Renal cortex interstitium (tissue), 11 donors: ENCODE results near the gene H2AZ2. TPM values are rescaled to one million over a fixed set of nuclear protein-coding genes. Genes with fewer than 3 reads are reported as not detected.
A peak's percentile ranks its signal among the peaks of the same experiment; 100 is the strongest.
"Not testable (repeated sequence)": the region's sequence is repeated elsewhere in the genome, so short reads cannot be mapped to it uniquely, and the experiment has no call there.

Experiments
- DNase-seq, 11 donors: peaks; one replicate each; pipeline ENCODE4 v3.0.0-alpha.2; 2013; ENCODE audit warnings: low read depth in 9 of 11, low spot score in 4 of 11; ENCODE audit errors: extremely low read depth in 1 of 11
- polyA plus RNA-seq, 3 donors: library from polyadenylated mRNA; unstranded; fragments of 120-200 nt; gene quantifications; one replicate each; pipeline ENCODE4 v1.2.1, GENCODE V29; 2013; ENCODE audit not compliant: insufficient read length in 3 of 3

H2AZ2 gene
- polyA plus RNA-seq, 3 donors, result 221 to 277 (median 254) TPM

DNA sequence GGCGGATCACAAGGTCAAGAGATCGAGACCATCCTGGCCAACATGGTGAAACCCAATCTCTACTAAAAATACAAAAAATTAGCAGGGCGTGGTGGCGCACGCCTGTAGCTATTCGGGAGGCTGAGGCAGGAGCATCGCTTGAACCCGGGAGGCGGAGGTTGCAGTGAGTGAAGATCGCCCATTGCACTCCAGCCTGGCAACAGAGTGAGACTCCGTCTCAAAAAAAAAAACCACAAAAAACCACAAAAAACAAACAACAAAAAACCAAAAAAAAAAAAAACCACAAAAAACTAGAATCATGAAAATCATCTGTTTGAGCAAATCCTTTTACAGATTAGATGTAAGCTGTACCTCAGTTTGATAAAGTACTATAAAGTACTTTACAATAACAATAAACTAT lies 1.5 kb downstream of the H2AZ2 start:
- DNase-seq, result not testable (repeated sequence)

DNA sequence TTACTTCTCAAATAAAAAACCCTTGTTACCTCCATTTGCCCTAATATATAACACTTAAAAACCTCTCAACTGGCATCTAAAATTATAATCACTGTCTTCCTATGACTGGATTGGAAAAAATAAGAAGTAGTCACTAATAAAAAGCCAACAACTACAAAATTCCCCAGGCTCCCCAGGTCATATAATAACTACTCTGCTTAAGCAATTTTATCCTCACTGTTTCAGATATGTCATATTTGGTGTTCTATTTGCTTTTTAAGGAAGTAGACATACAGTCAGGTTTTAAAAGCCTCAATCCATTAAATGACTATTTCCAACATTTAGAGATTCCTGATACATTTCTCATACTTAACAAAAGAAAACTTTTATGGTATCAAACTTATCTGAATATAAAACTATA lies 2.4 kb downstream of the H2AZ2 start:
- DNase-seq, result no peak

DNA sequence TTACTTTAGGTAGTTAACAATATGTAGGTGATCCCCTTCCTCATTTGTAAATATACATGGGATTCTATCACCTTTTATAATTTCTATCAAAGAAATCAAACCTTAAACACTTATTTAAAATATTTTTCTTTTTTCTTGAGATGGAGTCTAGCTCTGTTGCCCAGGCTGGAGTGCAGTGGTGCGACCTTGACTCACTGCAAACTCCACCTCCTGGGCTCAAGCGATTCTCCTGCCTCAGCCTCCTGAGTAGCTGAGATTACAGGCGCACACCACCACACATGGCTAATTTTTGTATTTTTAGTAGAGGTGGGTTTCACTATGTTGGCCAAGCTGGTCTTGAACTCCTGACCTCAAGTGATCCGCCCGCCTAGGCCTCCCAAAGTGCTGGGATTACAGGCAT lies 4.4 kb downstream of the H2AZ2 start:
- DNase-seq, result not testable (repeated sequence)

DNA sequence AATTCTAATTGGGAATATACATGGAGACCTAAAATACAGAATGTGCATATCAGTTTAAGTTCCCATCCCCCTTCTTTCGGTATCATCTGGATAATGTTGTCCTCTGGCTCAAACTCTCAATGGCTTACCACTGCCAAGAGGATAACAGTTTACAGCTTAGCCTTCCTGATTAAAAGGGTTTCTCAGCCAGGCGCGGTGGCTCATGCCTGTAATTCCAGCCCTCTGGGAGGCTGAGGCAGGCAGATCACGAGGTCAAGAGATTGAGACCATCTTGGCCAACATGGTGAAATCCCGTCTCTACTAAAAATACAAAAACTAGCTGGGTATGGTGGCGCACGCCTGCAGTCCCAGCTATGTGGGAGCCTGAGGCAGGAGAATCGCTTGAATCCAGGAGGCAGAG lies 5.2 kb downstream of the H2AZ2 start:
- DNase-seq, result not testable (repeated sequence)

DNA sequence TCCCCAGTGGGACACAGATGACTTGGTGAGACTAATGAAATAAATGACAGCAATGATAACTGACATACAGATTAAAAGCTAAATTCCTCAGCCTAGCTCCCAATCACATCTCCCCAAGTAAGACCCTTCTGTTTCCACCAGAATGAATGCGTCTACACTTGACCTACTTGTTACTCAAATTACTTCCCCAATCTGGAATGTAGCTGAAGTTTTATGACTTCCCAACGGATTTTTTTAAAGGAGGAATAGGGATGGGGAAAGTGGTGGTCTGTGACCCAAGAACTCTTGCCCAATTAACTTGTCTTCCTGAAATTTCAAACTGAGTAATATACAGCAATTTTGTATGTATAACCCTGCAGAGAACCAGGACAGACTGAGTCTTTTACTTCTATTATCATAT lies 9.1 kb downstream of the H2AZ2 start:
- peak in 2 of 11 donors; percentile 14 to 46 for DNase-seq

DNA sequence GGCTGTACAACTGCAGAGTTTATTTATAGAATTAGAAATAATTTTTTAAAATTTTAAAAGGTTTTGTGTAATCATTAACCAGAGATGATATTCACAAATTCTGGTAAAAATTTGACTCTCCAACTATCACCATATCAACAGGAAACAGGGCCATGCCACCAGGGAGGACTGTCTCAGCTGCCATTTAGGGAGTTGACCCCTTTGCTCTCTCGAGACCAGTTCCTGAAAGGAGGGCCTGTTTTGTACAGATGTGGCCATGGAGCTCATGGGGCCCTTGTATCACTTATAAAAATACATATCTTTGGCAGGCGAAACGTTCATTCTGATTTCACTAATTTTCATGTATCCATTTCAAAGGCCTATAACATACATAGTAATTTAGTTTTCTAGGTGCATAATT lies 20.3 kb downstream of the H2AZ2 start:
- no peak for DNase-seq

DNA sequence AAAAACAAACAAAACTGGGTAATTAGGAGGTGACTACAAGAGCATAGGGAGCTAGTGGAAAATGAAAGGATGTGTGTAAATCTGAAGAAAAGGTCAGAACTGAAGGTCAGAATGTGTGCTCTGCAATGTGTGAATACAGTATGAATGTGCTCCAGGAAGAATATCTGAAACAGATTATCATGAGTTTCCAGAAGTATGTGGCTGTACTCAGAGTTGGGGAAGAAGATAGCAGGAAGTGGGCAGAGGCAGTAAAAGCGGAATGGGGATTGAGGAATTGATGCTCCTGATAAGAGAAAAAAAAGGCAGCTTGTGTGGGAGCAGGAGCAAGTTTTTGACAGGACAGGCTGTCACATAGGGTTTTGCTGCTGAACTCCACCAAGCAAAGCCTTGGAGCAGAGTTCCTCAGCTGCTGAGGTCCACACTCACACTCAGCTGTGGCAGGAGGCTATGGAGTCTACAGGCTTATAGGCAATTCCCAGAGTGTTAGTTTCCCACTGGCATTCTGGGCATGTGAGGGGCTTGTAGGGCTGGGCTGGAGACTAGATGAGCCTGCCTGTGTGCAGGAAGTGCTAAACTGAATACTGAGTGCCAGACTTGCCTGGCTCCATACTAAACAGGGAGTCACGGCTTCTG lies 22.9 kb downstream of the H2AZ2 start:
- no peak for DNase-seq

DNA sequence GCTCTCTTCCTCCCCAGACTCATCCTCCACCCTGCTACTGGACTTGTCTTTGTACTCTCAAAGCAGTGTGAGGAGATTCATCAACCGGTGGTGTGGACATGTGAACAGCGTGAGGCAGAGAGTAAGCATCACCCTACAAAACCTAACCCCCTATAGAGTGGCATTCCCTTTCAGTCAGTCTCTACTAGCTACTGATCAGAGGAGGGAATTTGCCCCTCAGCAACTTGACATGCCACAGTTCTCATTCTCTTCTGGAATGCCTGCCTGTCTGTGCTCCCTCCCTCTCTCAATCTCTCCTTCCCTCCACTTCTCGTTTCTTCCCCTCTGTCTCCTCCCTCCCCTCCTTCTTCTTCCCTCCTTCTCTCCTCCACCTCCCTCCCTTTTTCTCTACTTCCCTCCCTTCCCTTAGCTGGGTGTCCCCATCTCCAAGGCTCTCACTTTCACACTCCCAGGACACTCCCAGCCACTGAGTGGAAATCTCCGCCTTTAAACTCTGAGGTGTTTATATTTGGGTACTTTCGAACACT lies 24.6 kb downstream of the H2AZ2 start:
- DNase-seq, result no peak

DNA sequence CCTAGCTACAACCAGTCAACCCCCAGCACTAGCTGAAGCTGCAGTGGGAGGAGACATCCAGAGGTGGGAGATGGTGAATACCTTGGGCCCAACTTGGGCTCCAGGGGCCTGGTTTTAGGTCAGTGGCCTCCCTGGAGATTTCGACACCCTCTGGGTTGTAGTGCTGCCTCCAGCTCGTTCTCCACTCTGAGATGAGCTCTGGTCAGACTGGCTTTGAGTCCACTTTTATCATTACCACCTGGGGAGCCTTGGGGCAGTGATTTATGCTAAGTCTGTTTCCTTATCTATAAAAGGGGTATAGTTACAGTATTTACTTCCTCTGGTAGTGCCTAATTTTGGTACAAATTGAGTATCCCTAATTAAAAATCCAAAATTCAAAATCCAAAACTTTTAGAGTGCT lies 28.6 kb downstream of the H2AZ2 start:
- no peak for DNase-seq

DNA sequence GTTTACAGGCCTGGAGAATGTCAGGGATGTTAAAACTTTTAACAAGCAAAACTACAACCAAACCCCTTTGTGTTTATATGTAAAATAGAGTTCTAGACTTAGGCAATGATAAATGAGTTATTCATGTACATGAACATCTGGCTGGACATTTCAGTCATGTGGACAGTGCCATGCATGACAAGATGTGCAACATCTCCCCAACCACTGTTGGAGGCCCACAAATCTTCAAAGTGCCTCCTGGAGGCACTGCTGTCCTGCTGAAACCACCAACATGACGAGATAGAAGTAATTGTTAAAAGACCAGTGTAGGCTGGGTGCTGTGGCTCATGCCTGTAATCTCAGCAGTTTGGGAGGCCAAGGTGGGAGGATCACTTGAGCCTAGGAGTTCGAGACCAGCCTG lies 33.0 kb downstream of the H2AZ2 start:
- no peak for DNase-seq

DNA sequence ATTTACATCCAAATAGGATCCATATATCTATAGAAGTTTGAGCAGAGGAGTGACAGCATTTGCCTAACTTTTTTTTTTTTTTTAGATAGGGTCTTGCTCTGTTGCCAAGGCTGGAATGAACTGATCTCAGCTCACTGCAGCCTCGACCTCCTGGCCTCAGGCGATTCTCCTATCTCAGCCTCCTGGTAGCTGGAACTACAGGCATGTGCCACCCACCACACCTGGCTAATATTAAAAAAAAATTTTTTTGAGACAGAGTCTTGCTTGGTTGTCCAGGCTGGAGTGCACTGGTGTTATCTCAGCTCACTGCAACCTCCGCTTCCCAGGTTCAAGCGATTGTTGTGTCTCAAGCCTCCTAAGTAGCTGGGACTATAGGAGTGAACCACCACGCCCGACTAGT lies 36.3 kb downstream of the H2AZ2 start:
- no peak for DNase-seq

DNA sequence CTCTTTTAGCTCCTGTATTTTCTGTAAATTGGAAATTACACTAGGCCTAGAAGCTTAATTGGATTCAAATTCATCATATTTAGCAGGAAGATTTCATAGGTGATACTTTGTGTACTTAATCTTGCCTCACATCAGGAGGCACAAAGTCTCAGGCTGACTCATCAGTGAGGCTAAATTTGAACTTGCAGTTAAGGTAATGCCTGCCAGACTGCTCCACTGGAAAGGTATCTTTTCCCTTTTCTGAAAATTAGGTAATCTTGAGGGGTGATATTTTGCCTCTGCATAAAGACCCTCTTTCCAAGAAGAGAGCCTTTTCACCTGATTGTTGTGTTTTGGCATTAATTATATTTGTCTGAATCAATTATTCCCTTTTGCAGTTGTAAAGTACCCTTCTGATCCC lies 36.8 kb downstream of the H2AZ2 start:
- no peak for DNase-seq

DNA sequence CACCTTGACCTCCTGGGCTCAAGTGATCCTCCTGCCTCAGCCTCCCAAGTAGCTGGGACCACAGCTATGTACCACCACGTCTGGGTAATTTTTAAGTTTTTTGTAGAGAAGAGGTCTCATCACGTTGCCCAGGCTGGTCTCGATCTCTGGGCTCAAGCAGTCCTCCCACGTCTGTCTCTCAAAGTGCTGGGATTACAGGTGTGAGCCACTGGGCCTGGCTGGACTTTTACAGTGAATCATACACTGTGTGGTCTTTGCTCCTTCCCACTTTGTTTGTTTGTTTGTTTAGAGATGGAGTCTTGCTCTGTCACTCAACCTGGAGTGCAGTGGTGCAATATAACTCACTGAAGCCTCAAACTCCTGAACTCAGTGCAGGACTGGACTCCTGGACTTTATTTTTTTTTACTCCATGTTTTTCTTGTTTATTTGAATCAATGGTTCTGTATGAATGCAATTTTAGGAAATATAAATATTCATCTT lies 38.9 kb downstream of the H2AZ2 start:
- no peak for DNase-seq

DNA sequence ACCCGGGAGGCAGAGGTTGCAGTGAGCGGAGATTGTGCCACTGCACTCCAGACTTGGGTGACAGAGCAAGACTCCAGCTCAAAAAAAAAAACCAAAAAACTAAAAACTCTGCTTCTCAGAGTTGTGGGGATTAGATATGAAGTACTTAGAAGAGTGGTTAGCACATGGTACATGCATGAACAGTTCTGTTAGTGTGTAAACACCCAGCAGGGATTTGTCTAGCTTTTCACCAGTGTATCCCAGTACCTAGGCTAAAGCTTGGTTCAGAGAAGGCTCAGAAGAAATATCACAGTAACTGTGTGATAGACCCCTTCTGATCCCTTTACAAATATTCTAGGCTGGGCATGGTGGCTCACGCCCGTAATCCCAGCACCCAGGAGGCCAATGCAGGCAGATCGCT lies 41.9 kb downstream of the H2AZ2 start:
- DNase-seq, result no peak

DNA sequence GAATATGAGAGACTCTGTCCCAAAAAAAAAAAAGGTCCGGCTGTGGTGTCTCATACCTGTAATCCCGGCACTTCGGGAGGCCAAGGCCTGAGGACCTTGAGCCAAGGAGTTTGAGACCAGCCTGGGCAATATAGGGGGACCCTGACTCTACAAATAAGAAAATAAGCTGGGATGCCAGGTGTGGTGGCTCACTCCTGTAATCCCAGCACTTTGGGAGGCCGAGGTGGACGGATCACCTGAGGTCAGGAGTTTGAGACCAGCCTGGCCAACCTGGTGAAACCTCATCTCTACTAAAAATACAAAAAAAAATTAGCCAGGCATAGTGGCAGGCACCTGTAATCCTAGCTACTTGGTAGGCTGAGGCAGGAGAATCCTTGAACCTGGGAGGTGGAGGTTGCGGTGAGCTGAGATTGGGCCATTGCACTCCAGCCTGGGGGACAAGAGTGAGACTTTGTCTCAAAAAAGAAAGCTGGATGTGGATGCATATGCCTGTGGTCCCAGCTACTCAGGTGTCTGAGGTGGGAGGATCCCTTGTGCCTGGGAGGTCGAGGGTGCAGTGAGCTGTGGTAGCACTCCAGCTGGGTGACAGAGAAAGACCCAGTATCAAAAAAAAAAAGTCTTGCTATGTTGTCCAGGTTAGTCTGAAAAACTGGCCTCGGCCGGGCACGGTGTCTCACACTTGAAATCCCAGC lies 43.9 kb downstream of the H2AZ2 start:
- not testable (repeated sequence) for DNase-seq

DNA sequence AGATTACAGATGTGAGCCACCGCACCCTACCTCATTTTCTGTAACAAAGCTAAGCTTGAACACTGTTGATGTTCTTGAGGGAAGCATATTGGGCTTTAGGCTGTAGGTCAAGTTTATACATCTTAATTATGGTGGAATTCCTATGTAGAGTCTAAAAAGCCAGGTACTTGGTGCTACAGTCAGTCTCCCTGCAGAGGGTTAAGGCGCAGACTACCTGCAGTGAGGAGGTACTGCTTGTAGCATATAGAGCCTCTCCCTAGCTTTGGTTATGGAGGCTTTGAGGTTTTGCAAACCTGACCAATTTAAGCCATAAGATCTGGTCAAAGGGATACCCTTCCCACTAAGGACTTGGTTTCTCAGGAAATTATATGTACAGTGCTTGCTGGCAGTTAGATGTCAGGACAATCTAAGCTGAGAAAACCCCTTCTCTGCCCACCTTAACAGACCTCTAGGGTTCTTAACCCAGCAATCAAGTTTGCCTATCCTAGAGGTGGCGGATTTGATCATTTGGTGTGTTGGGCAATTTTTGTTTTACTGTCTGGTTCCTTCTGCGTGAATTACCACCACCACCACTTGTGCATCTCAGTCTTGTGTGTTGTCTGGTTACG lies 45.4 kb downstream of the H2AZ2 start:
- DNase-seq, result no peak

DNA sequence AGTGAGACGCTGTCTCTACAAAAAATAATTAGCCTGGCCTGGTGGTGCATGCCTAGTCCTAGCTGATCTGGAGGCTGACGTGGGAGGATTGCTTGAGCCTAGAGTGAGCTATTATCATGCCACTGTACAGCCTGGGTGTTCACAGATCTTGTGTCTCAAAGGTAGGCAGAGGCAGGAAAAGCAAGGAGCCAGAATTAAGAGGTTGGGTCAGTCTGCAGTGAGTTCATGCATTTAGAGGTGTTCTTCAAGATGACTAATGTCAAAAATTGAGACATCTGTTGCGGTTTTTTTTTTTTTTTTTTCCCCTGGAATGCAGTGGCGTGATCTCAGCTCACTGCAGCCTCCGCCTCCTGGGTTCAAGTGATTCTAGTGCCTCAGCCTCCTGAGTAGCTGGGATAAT lies 46.0 kb downstream of the H2AZ2 start:
- no peak for DNase-seq

DNA sequence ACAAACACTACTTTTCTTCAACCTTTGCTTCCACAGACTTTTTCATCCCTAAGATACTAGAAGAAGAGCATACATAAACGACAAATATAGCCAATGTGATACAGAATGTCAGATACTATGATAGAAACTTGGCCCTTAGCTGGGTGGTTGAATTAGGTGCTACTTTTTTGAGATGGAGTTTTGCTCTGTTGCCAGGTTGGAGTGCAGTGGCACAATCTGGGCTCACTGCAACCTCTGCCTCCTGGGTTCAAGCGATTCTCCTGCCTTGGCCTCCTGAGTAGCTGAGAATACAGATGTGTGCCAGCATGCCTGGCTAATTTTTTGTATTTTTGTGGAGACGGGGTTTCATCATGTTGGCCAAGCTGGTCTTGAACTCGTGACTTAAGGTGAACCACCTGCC lies 47.9 kb downstream of the H2AZ2 start:
- DNase-seq, result no peak

DNA sequence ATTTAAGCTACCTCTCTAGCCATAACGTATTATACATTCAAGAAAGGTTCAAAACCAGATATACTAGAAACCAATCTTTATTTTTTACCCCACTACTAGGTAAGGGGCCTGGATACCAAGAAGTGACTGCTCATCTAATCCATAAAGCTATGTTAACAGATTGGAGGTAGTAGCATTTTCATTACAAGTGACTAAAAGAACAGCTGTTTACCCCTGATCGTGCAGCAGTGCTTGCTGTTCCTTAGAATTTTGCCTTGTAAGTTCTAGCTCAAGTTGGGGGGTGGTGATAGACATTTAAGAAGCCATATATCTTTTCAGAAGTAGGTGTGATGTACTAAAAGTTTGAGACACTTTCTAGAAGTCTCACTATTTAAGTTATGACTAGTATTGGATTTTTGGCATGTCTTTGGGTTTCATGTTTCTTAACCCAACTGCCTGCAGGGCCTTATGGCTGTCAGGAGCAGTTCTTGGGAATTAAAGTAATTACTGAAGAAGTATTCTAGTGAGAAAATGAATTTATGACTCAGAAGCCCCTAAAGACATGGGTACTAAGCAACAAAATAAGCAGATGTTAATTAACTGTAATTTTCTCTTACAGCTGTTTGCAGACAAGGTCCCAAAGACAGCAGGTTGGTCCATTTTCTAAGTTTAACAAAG lies 49.1 kb downstream of the H2AZ2 start:
- DNase-seq, result no peak
